Keratinocyte (primary cell): ENCODE results near the gene BCL2. TPM values are rescaled to one million over a fixed set of nuclear protein-coding genes. Genes with fewer than 3 reads are reported as not detected.

Experiments used
- DNase-seq: peaks from one replicate; pipeline ENCODE4 v3.0.0-alpha.2; 2011; ENCODE audit warnings: low read depth, missing footprints, low spot score
- FAIRE-seq: peaks from 2 replicates; lab custom pipeline; 2011; peaks lifted over from hg19 to GRCh38; lab: Jason Lieb, UNC
- H2AFZ ChIP-seq: 2 replicates; pipeline ENCODE4 v1.6.0; 2012; ENCODE audit warnings: low read length, control low read depth, inconsistent platforms; ENCODE audit not compliant: control insufficient read depth
- H3K27ac ChIP-seq: 2 replicates; pipeline ENCODE4 v1.5.1; 2011; ENCODE audit warnings: low read length; ENCODE audit not compliant: control insufficient read depth, insufficient read depth
- H3K27me3 ChIP-seq: 3 replicates; pipeline ENCODE4 v1.6.0; 2011; ENCODE audit warnings: low read length; ENCODE audit not compliant: control insufficient read depth, insufficient read depth; ENCODE audit errors: extremely low read depth
- H3K36me3 ChIP-seq, 2 experiments: 2 replicates in 1 of 2; 3 replicates in 1 of 2; pipeline ENCODE4 v1.5.1; 2011; ENCODE audit warnings: low read length in 2 of 2, mild to moderate bottlenecking in 1 of 2; ENCODE audit not compliant: control insufficient read depth in 2 of 2, insufficient read depth in 2 of 2; ENCODE audit errors: extremely low read depth in 1 of 2
- H3K4me1 ChIP-seq: 3 replicates; pipeline ENCODE4 v1.5.1; 2011; ENCODE audit warnings: low read length; ENCODE audit not compliant: control insufficient read depth, insufficient read depth; ENCODE audit errors: extremely low read depth
- H3K4me2 ChIP-seq: 3 replicates; pipeline ENCODE4 v1.6.0; 2011; ENCODE audit warnings: low read depth, low read length; ENCODE audit not compliant: control insufficient read depth, insufficient read depth; ENCODE audit errors: extremely low read depth
- H3K4me3 ChIP-seq, 3 experiments: fragments of 200-600 bp in 1 of 3; sonication (generic) in 1 of 3; 2 replicates in 2 of 3; 3 replicates in 1 of 3; pipeline ENCODE4 v1.5.1; 2011 to 2016; ENCODE audit warnings: low read length in 3 of 3, mild to moderate bottlenecking in 3 of 3, control low read depth in 2 of 3, inconsistent platforms in 1 of 3, low read depth in 1 of 3, mixed read lengths in 1 of 3, mixed run types in 1 of 3, moderate library complexity in 1 of 3; ENCODE audit not compliant: control insufficient read depth in 2 of 3, insufficient read depth in 2 of 3; ENCODE audit errors: extremely low read depth in 1 of 3
- H3K79me2 ChIP-seq: 2 replicates; pipeline ENCODE4 v1.6.0; 2012; ENCODE audit warnings: low read length; ENCODE audit not compliant: control insufficient read depth, insufficient read depth
- H3K9ac ChIP-seq: 3 replicates; pipeline ENCODE4 v1.6.0; 2011; ENCODE audit warnings: low read length; ENCODE audit not compliant: control insufficient read depth, insufficient read depth; ENCODE audit errors: extremely low read depth
- H3K9me1 ChIP-seq: 3 replicates; pipeline ENCODE4 v1.6.0; 2011; ENCODE audit warnings: low read length; ENCODE audit not compliant: control insufficient read depth, insufficient read depth; ENCODE audit errors: extremely low read depth
- H3K9me3 ChIP-seq: 2 replicates; pipeline ENCODE4 v1.5.1; 2012; ENCODE audit warnings: low read depth, low read length; ENCODE audit not compliant: control insufficient read depth
- H4K20me1 ChIP-seq: 3 replicates; pipeline ENCODE4 v1.6.0; 2011; ENCODE audit warnings: low read length; ENCODE audit not compliant: control insufficient read depth, insufficient read depth; ENCODE audit errors: extremely low read depth
- CTCF ChIP-seq, 3 experiments: IDR thresholded peaks in 1 of 3; conservative IDR thresholded peaks in 1 of 3; optimal IDR thresholded peaks in 1 of 3; 2 replicates in 2 of 3; 3 replicates in 1 of 3; pipeline versions ENCODE3 to v1.5.1; 2011; ENCODE audit warnings: low read length in 3 of 3, mild to moderate bottlenecking in 3 of 3, moderate library complexity in 2 of 3, control low read depth in 1 of 3, inconsistent platforms in 1 of 3; ENCODE audit not compliant: insufficient read depth in 2 of 3; ENCODE audit errors: extremely low read depth in 1 of 3
- EZH2 ChIP-seq: IDR thresholded peaks from one replicate; pipeline ENCODE4 v1.6.1; 2012; ENCODE audit warnings: inconsistent platforms, mild to moderate bottlenecking, low read length, moderate library complexity
- dilution Hi-C: fragments of 300-500 bp; cut with MboI; formaldehyde crosslinking; loops from one replicate; pipeline ENCODE4 v1.7.0; 2020; ENCODE audit warnings: low sequenced_read_pairs; ENCODE audit not compliant: extremely low pct_ligation_motif_present
- polyA plus RNA-seq, 5 experiments: library from polyadenylated mRNA; depleted of rRNA in 3 of 5; stranded (reverse) in 3 of 5; stranded (forward) in 1 of 5; unstranded in 1 of 5; fragments of >200 nt; gene quantifications; 1 replicate in 1 of 5; 2 replicates in 3 of 5; 3 replicates in 1 of 5; pipeline versions ENCODE4 v1.2.1 to v1.2.3, GENCODE V29; 2011 to 2012; ENCODE audit warnings: missing spikeins in 2 of 5, low read depth in 1 of 5, low replicate concordance in 1 of 5

Gene BCL2
- polyA plus RNA-seq, 1 donor (not counting 4 experiments of a cell fraction or from before 2014, with no cell fraction given): 0.30 TPM

GRCh38 chr18:63155169-63155852 lies 164.3 kb downstream of the BCL2 start:
- Histone ChIP-seq H3K79me2 (no peaks in the 10 kb centered on the region), H3K9me3 (no peaks in the 10 kb centered on the region), H3K4me1 (peaks cover 15% of the 10 kb centered on the region), H3K27me3 (peaks cover 16% of the 10 kb centered on the region), H3K4me3 (peak overlapping the region; percentile 21 to 62 (median 45)), H3K9ac (peak overlapping the region; percentile 25), H3K27ac (no peak overlapping the region), H3K4me2 (peak overlapping the region; percentile 89), H3K9me1 (no peaks in the 10 kb centered on the region), H4K20me1 (no peaks in the 10 kb centered on the region), H2AFZ (peak overlapping the region; percentile 85), H3K36me3 (no peaks in the 10 kb centered on the region)
- dilution Hi-C loops: no loop called here
- FAIRE-seq (peak; percentile 60), DNase-seq (no peak)
- peak; percentile 85 to 97 (median 94) for TF ChIP-seq CTCF (optimal IDR thresholded peaks at IDR 0.05 in 1 of 3, IDR thresholded peaks at IDR 0.05 in 1 of 3, conservative IDR thresholded peaks at IDR 0.05 in 1 of 3; ENCODE audit: extremely low read depth in 1 of 3, insufficient read depth in 2 of 3, low read length in 3 of 3)
- TF ChIP-seq EZH2: no peak

GRCh38 chr18:63154350-63155152 lies 165.0 kb downstream of the BCL2 start:
- no peaks in the 10 kb centered on the region for H3K9me3 ChIP-seq
- H3K27me3 ChIP-seq: peaks cover 16% of the 10 kb centered on the region
- dilution Hi-C loops: no loop called here
- no peaks in the 10 kb centered on the region for H3K36me3 ChIP-seq
- TF ChIP-seq CTCF (optimal IDR thresholded peaks at IDR 0.05 in 1 of 3, IDR thresholded peaks at IDR 0.05 in 1 of 3, conservative IDR thresholded peaks at IDR 0.05 in 1 of 3; ENCODE audit: extremely low read depth in 1 of 3, insufficient read depth in 2 of 3, low read length in 3 of 3): no peak
- TF ChIP-seq EZH2: no peak
- DNase-seq: no peak
- no peaks in the 10 kb centered on the region for H4K20me1 ChIP-seq
- no peaks in the 10 kb centered on the region for H3K9me1 ChIP-seq
- H3K79me2 ChIP-seq: no peaks in the 10 kb centered on the region
- no peak overlapping the region for H3K27ac ChIP-seq
- no peak overlapping the region for H2AFZ ChIP-seq
- FAIRE-seq: no peak
- no peak overlapping the region for H3K4me3 ChIP-seq
- peak overlapping the region; percentile 89 for H3K4me2 ChIP-seq
- no peak overlapping the region for H3K9ac ChIP-seq
- peaks cover 12% of the 10 kb centered on the region for H3K4me1 ChIP-seq
